ENCODE measurements around the gene FIZ1.

Gene FIZ1

GRCh38 chr19:55646889-55647731 lies 47.8 kb upstream of the FIZ1 start:
- no peak for ATAC-seq
- no peak for TF ChIP-seq CSDC2 (CRISPR knock-in tag; IDR thresholded peaks at IDR 0.05)
- TF ChIP-seq GLIS3 (CRISPR knock-in tag; IDR thresholded peaks at IDR 0.05): no peak
- TF ChIP-seq TOX (CRISPR knock-in tag; IDR thresholded peaks at IDR 0.05; ENCODE audit: borderline replicate concordance): no peak
- TF ChIP-seq TCF4 (CRISPR knock-in tag; IDR thresholded peaks at IDR 0.05; ENCODE audit: borderline replicate concordance): no peak
- no peak for TF ChIP-seq ESRRG (CRISPR knock-in tag; IDR thresholded peaks at IDR 0.05)
- no peak for TF ChIP-seq PATZ1 (CRISPR knock-in tag; IDR thresholded peaks at IDR 0.05; ENCODE audit: borderline replicate concordance)
- no peak for TF ChIP-seq ARNTL (CRISPR knock-in tag; IDR thresholded peaks at IDR 0.05; ENCODE audit: borderline replicate concordance, low read depth)
- no peak for TF ChIP-seq ZC3H10 (CRISPR knock-in tag; IDR thresholded peaks at IDR 0.05)
- no peak for TF ChIP-seq BACH2 (CRISPR knock-in tag; IDR thresholded peaks at IDR 0.05; ENCODE audit: borderline replicate concordance)
- no peak for TF ChIP-seq CSRNP3 (CRISPR knock-in tag; IDR thresholded peaks at IDR 0.05)

- no peak for ATAC-seq
- TF ChIP-seq GLIS3 (CRISPR knock-in tag; IDR thresholded peaks at IDR 0.05): no peak
- TF ChIP-seq BACH2 (CRISPR knock-in tag; IDR thresholded peaks at IDR 0.05; ENCODE audit: borderline replicate concordance): no peak
- no peak for TF ChIP-seq RARB (CRISPR knock-in tag; IDR thresholded peaks at IDR 0.05)
- no peak for TF ChIP-seq ISL1 (CRISPR knock-in tag; IDR thresholded peaks at IDR 0.05)
- TF ChIP-seq ZNF565 (CRISPR knock-in tag; conservative IDR thresholded peaks at IDR 0.05; ENCODE audit: low read depth): no peak
- no peak for TF ChIP-seq TSHZ2 (CRISPR knock-in tag; IDR thresholded peaks at IDR 0.05)
- TF ChIP-seq CSDC2 (CRISPR knock-in tag; IDR thresholded peaks at IDR 0.05): no peak
- TF ChIP-seq PPARA (CRISPR knock-in tag; IDR thresholded peaks at IDR 0.05; ENCODE audit: borderline replicate concordance): no peak
These were observed 46.2 kb upstream of the FIZ1 start for GRCh38 chr19:55645512-55645881.

GRCh38 chr19:55644842-55645511 lies 45.7 kb upstream of the FIZ1 start:
- no peak for ATAC-seq
- TF ChIP-seq ZNF70 (CRISPR knock-in tag; IDR thresholded peaks at IDR 0.05) (no peak), ZFP30 (CRISPR knock-in tag; IDR thresholded peaks at IDR 0.05) (no peak), ZNF565 (CRISPR knock-in tag; conservative IDR thresholded peaks at IDR 0.05; ENCODE audit: low read depth) (no peak), ZNF8 (CRISPR knock-in tag; IDR thresholded peaks at IDR 0.05) (no peak), CSDC2 (CRISPR knock-in tag; IDR thresholded peaks at IDR 0.05) (no peak), PATZ1 (CRISPR knock-in tag; IDR thresholded peaks at IDR 0.05; ENCODE audit: borderline replicate concordance) (no peak), ESRRG (CRISPR knock-in tag; IDR thresholded peaks at IDR 0.05) (no peak), SNAI2 (CRISPR knock-in tag; IDR thresholded peaks at IDR 0.05) (no peak), ARNTL (CRISPR knock-in tag; IDR thresholded peaks at IDR 0.05; ENCODE audit: borderline replicate concordance, low read depth) (no peak), ZC3H10 (CRISPR knock-in tag; IDR thresholded peaks at IDR 0.05) (no peak), PPARA (CRISPR knock-in tag; IDR thresholded peaks at IDR 0.05; ENCODE audit: borderline replicate concordance) (no peak)

Measured in SK-N-SH treated with all-trans-retinoic acid at 6 μM for 48 hours (cell line).